CD4-positive, alpha-beta T cell treated with Interleukin-4 for 1 hour (primary cell): Measurements from ENCODE around the gene PRRT3.
A peak's percentile ranks its signal among the peaks of the same experiment; 100 is the strongest.
"Not testable (repeated sequence)": the region's sequence is repeated elsewhere in the genome, so short reads cannot be mapped to it uniquely, and the experiment has no call there.

Source experiments
- DNase-seq, 2 donors: peaks; one replicate each; pipeline ENCODE4 v3.0.0-alpha.2; 2020 to 2022

The PRRT3 gene

GRCh38 chr3:9917820-9918219, 34.4 kb downstream of the PRRT3 start:
- no peak for DNase-seq

GRCh38 chr3:9916734-9917680, 35.2 kb downstream of the PRRT3 start, which contains the start of gene IL17RC:
Gene IL17RC (plus strand): TSS chr3:9917098. CDS start chr3:9917316, 218 bp downstream.
- DNase-seq: peak in 1 of 2 donors; percentile 24

GRCh38 chr3:9916346-9916733, 35.9 kb downstream of the PRRT3 start:
- DNase-seq: no peak

- peak in 1 of 2 donors; percentile 26 for DNase-seq
Measured at GRCh38 chr3:9915254-9916141, 36.7 kb downstream of the PRRT3 start.

GRCh38 chr3:9914559-9915253, 37.5 kb downstream of the PRRT3 start:
- DNase-seq: no peak

- no peak for DNase-seq
Measured at GRCh38 chr3:9914011-9914410, 38.2 kb downstream of the PRRT3 start.

GRCh38 chr3:9913601-9914000, 38.6 kb downstream of the PRRT3 start:
- no peak for DNase-seq

- peak in 1 of 2 donors; percentile 42 for DNase-seq
Measured at GRCh38 chr3:9912294-9912935, 39.8 kb downstream of the PRRT3 start.

- no peak for DNase-seq
Measured at GRCh38 chr3:9911863-9912262, 40.3 kb downstream of the PRRT3 start.

- DNase-seq: no peak
Measured at GRCh38 chr3:9909221-9910013, 42.8 kb downstream of the PRRT3 start.

GRCh38 chr3:9908286-9908685, 43.9 kb downstream of the PRRT3 start:
- no peak for DNase-seq

GRCh38 chr3:9906480-9906879, 45.7 kb downstream of the PRRT3 start:
- DNase-seq: no peak

GRCh38 chr3:9903904-9904303, 48.3 kb downstream of the PRRT3 start:
- no peak for DNase-seq

- no peak for DNase-seq
Measured at GRCh38 chr3:9903238-9903624, 49.0 kb downstream of the PRRT3 start.

- DNase-seq: no peak
Measured at GRCh38 chr3:9902372-9903237, 49.6 kb downstream of the PRRT3 start, which contains the start of gene IL17RE. Gene IL17RE (plus strand): TSS chr3:9902848. CDS start chr3:9902933, 85 bp downstream.

- peak in 1 of 2 donors; percentile 38 for DNase-seq
Measured at GRCh38 chr3:9901967-9902366, 50.2 kb downstream of the PRRT3 start.

- DNase-seq: not testable (repeated sequence)
Measured at GRCh38 chr3:9900965-9901415, 51.2 kb downstream of the PRRT3 start.

- no peak for DNase-seq
Measured at GRCh38 chr3:9899289-9899791, 52.9 kb downstream of the PRRT3 start.

GRCh38 chr3:9898467-9899241, 53.6 kb downstream of the PRRT3 start:
- no peak for DNase-seq
